Epithelial cell of proximal tubule (primary cell): Measurements from ENCODE around the gene ENTPD6. TPM values are rescaled to one million over a fixed set of nuclear protein-coding genes. Genes with fewer than 3 reads are reported as not detected.

ENCODE experiments used
- DNase-seq: peaks from one replicate; pipeline ENCODE4 v3.0.0-alpha.2; 2011; ENCODE audit warnings: low read depth
- H3K4me3 ChIP-seq: 2 replicates; pipeline ENCODE4 v1.5.1; 2011; ENCODE audit warnings: low read depth, mild to moderate bottlenecking, low read length
- CTCF ChIP-seq: conservative IDR thresholded peaks from 2 replicates; pipeline ENCODE4 v1.5.1; 2012; ENCODE audit warnings: low read depth, mild to moderate bottlenecking, low read length
- total RNA-seq: library from RNA; depleted of rRNA; stranded (reverse); fragments of >200 nt; gene quantifications from 2 replicates; pipeline ENCODE4 v1.2.3, GENCODE V29; 2015

The ENTPD6 gene
- total RNA-seq, 1 donor from 2014 or later = 76.5 TPM

GRCh38 chr20:25246182-25246999 lies 50.9 kb downstream of the ENTPD6 start:
- no peak for TF ChIP-seq CTCF
- peak overlapping the region; percentile 82 for H3K4me3 ChIP-seq
- DNase-seq = no peak

GRCh38 chr20:25247000-25247517 lies 51.5 kb downstream of the ENTPD6 start:
- DNase-seq = no peak
- peak overlapping the region; percentile 82 for H3K4me3 ChIP-seq
- TF ChIP-seq CTCF = peak; percentile 65

DNA sequence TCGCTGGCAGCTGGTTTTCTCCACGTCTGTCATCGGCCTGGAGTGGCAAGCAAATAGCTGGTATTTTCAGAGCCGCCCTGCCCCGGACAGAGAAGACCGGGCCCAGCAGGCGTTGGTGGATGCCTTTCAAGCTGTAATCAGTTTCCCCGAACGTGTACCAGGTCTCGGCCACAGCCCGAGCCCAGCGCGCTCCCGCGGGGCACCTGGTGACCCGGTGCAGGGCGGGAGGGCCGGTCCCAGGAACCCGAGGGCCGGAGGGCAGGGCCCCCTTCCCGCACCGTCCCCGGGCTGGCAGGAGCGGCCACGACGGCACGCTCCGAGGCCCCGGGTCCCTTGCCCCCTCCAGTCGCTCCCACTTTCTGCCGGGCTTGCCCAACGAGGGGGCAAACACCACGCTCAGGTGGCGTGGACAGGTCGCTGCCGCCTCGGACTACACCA lies 52.0 kb downstream of the ENTPD6 start:
- no peak for DNase-seq
- H3K4me3 ChIP-seq = peak overlapping the region; percentile 82
- no peak for TF ChIP-seq CTCF

GRCh38 chr20:25247956-25248785 lies 52.7 kb downstream of the ENTPD6 start, which contains the start of gene PYGB:
PYGB (plus strand) TSS chr20:25248085; CDS start chr20:25248179, 94 bp downstream.
- H3K4me3 ChIP-seq = peak within 1 kb of the TSS; percentile 82
- no peak for DNase-seq
- no peak for TF ChIP-seq CTCF

- no peak for TF ChIP-seq CTCF
- H3K4me3 ChIP-seq = peak overlapping the region; percentile 82
- no peak for DNase-seq
Measured at GRCh38 chr20:25248786-25249172, 53.3 kb downstream of the ENTPD6 start.

- DNase-seq = no peak
- TF ChIP-seq CTCF = no peak
- H3K4me3 ChIP-seq = peak overlapping the region; percentile 82
Measured at GRCh38 chr20:25249198-25249931, 53.9 kb downstream of the ENTPD6 start.
